Upper lobe of right lung (tissue), 1 donor: Measurements from ENCODE around the gene CDC42EP5. TPM values are rescaled to one million over a fixed set of nuclear protein-coding genes. Genes with fewer than 3 reads are reported as not detected.

Experiments used
- ATAC-seq: fragments of 200-7000 bp; cut with Tn5 transposase; one replicate; pipeline ENCODE4 v1.9.1; 2020; ENCODE audit warnings: mild to moderate bottlenecking, moderate library complexity
- DNase-seq: peaks from one replicate; pipeline ENCODE4 v3.0.0-alpha.2; 2020
- H3K27ac ChIP-seq: fragments of 200-600 bp; one replicate; pipeline ENCODE4 v1.8.0; 2022
- H3K27me3 ChIP-seq: fragments of 200-600 bp; one replicate; pipeline ENCODE4 v1.8.0; 2022; ENCODE audit warnings: mild to moderate bottlenecking
- H3K36me3 ChIP-seq: fragments of 200-600 bp; one replicate; pipeline ENCODE4 v1.8.0; 2022
- H3K4me1 ChIP-seq: fragments of 200-600 bp; one replicate; pipeline ENCODE4 v1.8.0; 2022
- H3K4me3 ChIP-seq: fragments of 200-600 bp; one replicate; pipeline ENCODE4 v1.8.0; 2022; ENCODE audit warnings: mild to moderate bottlenecking
- H3K9me3 ChIP-seq: fragments of 200-600 bp; one replicate; pipeline ENCODE4 v1.8.0; 2022
- CTCF ChIP-seq: fragments of 200-600 bp; IDR thresholded peaks from one replicate; pipeline ENCODE4 v1.8.0; 2022; ENCODE audit warnings: antibody characterized with exemption
- intact Hi-C: fragments of 100-400 bp; cut with DNase I; formaldehyde crosslinking; loops from one replicate; pipeline ENCODE4 v1.11.0; 2022
- total RNA-seq: library from RNA; stranded (reverse); fragmentation: NEBNext Ultra II Directional; extraction: Animal tissue kit (Norgen Biotek cat#: 25700); gene quantifications from one replicate; pipeline ENCODE4 v1.2.1, GENCODE V29; 2021
- donor health status: DM: no; HTN: yes; CAD: no; lungs with severe emphysema.

The CDC42EP5 gene
- total RNA-seq, 1 donor from 2014 or later, result 38.2 TPM

GRCh38 chr19:54425382-54425723 is 47.7 kb downstream of the CDC42EP5 start:
- Histone ChIP-seq H3K27ac (no peak overlapping the region), H3K4me1 (peaks cover 3% of the 10 kb centered on the region), H3K36me3 (no peaks in the 10 kb centered on the region), H3K9me3 (no peaks in the 10 kb centered on the region), H3K4me3 (no peak overlapping the region), H3K27me3 (peaks cover 77% of the 10 kb centered on the region)
- DNase-seq (no peak), ATAC-seq (no peak)
- no peak for TF ChIP-seq CTCF
- intact Hi-C loops, result no loop called here

GRCh38 chr19:54424660-54425381 is 48.3 kb downstream of the CDC42EP5 start:
- no peak for DNase-seq

GRCh38 chr19:54424201-54424600 is 48.9 kb downstream of the CDC42EP5 start:
- no peak overlapping the region for H3K27ac ChIP-seq
- ATAC-seq (no peak), DNase-seq (no peak)
- no peak for TF ChIP-seq CTCF
- H3K27me3 ChIP-seq, result peaks cover 74% of the 10 kb centered on the region
- no peaks in the 10 kb centered on the region for H3K4me1 ChIP-seq
- no peak overlapping the region for H3K4me3 ChIP-seq
- no peaks in the 10 kb centered on the region for H3K36me3 ChIP-seq
- H3K9me3 ChIP-seq, result no peaks in the 10 kb centered on the region
- intact Hi-C loops, result no loop called here

More at GRCh38 chr19:54424660-54425381, 48.3 kb downstream of the CDC42EP5 start:
- no peaks in the 10 kb centered on the region for H3K9me3 ChIP-seq
- H3K36me3 ChIP-seq, result no peaks in the 10 kb centered on the region
- intact Hi-C loops, result no loop called here
- H3K4me3 ChIP-seq, result no peak overlapping the region
- no peaks in the 10 kb centered on the region for H3K4me1 ChIP-seq
- H3K27ac ChIP-seq, result no peak overlapping the region
- H3K27me3 ChIP-seq, result peaks cover 77% of the 10 kb centered on the region
- ATAC-seq, result no peak
- TF ChIP-seq CTCF, result no peak

- ATAC-seq, result no peak
These were observed 51.0 kb downstream of the CDC42EP5 start for GRCh38 chr19:54422136-54422535.

GRCh38 chr19:54421521-54421920 is 51.6 kb downstream of the CDC42EP5 start:
- no peak for ATAC-seq
- H3K9me3 ChIP-seq, result no peaks in the 10 kb centered on the region
- peaks cover 78% of the 10 kb centered on the region for H3K27me3 ChIP-seq
- no peaks in the 10 kb centered on the region for H3K4me1 ChIP-seq
- DNase-seq, result no peak
- no peak for TF ChIP-seq CTCF
- H3K36me3 ChIP-seq, result no peaks in the 10 kb centered on the region
- H3K4me3 ChIP-seq, result no peak overlapping the region
- intact Hi-C loops, result no loop called here
- H3K27ac ChIP-seq, result no peak overlapping the region

More at GRCh38 chr19:54422136-54422535, 51.0 kb downstream of the CDC42EP5 start:
- no peak for DNase-seq
- Histone ChIP-seq H3K36me3 (no peaks in the 10 kb centered on the region), H3K27me3 (peaks cover 76% of the 10 kb centered on the region), H3K9me3 (no peaks in the 10 kb centered on the region), H3K4me1 (no peaks in the 10 kb centered on the region), H3K27ac (no peak overlapping the region), H3K4me3 (no peak overlapping the region)
- intact Hi-C loops, result no loop called here
- TF ChIP-seq CTCF, result no peak

- H3K4me3 ChIP-seq, result no peak overlapping the region
- H3K27ac ChIP-seq, result no peak overlapping the region
- no peak for TF ChIP-seq CTCF
- intact Hi-C loops, result no loop called here
- no peaks in the 10 kb centered on the region for H3K4me1 ChIP-seq
- ATAC-seq (no peak), DNase-seq (no peak)
- H3K36me3 ChIP-seq, result no peaks in the 10 kb centered on the region
- peaks cover 78% of the 10 kb centered on the region for H3K27me3 ChIP-seq
- H3K9me3 ChIP-seq, result no peaks in the 10 kb centered on the region
These were observed 52.0 kb downstream of the CDC42EP5 start for GRCh38 chr19:54421169-54421516.
